Mesenchymal stem cell (in vitro differentiated cells and primary cell): ENCODE results near the gene SNU13.

Experiments
- DNase-seq: peaks from one replicate; pipeline ENCODE4 v3.0.0-alpha.2; 2013
- H2AFZ ChIP-seq: one replicate; pipeline ENCODE4 v1.6.1; 2013; ENCODE audit warnings: low read depth, mild to moderate bottlenecking, control low read depth, inconsistent platforms, low read length, moderate library complexity
- H2AK5ac ChIP-seq: 2 replicates; pipeline ENCODE4 v1.6.1; 2013; ENCODE audit warnings: low read length, moderate library complexity, mild to moderate bottlenecking, inconsistent platforms; ENCODE audit not compliant: severe bottlenecking
- H2BK120ac ChIP-seq: one replicate; pipeline ENCODE4 v1.6.1; 2013; ENCODE audit warnings: low read depth, mild to moderate bottlenecking, inconsistent platforms, low read length, moderate library complexity
- H2BK12ac ChIP-seq, 2 experiments: one replicate each; pipeline ENCODE4 v1.6.1; 2013; ENCODE audit warnings: inconsistent platforms in 2 of 2, low read length in 2 of 2, mild to moderate bottlenecking in 2 of 2, moderate library complexity in 2 of 2, control low read depth in 1 of 2
- H2BK15ac ChIP-seq: one replicate; pipeline ENCODE4 v1.6.1; 2013; ENCODE audit warnings: mild to moderate bottlenecking, low read depth, inconsistent platforms; ENCODE audit not compliant: poor library complexity, severe bottlenecking
- H2BK5ac ChIP-seq: 2 replicates; pipeline ENCODE4 v1.6.1; 2013; ENCODE audit warnings: low read depth, mild to moderate bottlenecking, low read length, control low read depth, inconsistent platforms; ENCODE audit not compliant: poor library complexity, severe bottlenecking
- H3K14ac ChIP-seq, 2 experiments: one replicate each; pipeline ENCODE4 v1.6.1; 2013; ENCODE audit warnings: inconsistent platforms in 2 of 2, low read length in 2 of 2, control low read depth in 1 of 2, mild to moderate bottlenecking in 1 of 2, moderate library complexity in 1 of 2
- H3K18ac ChIP-seq, 2 experiments: one replicate each; pipeline ENCODE4 v1.6.1; 2013; ENCODE audit warnings: inconsistent platforms in 2 of 2, low read length in 2 of 2, control low read depth in 1 of 2, low read depth in 1 of 2, mild to moderate bottlenecking in 1 of 2
- H3K23ac ChIP-seq, 2 experiments: one replicate each; pipeline ENCODE4 v1.6.1; 2013; ENCODE audit warnings: inconsistent platforms in 2 of 2, low read length in 2 of 2, mild to moderate bottlenecking in 2 of 2, moderate library complexity in 2 of 2, control low read depth in 1 of 2
- H3K27ac ChIP-seq: 2 replicates; pipeline ENCODE4 v1.5.1; 2013; ENCODE audit warnings: mild to moderate bottlenecking, moderate library complexity, low read length, control low read depth, inconsistent platforms; ENCODE audit not compliant: poor library complexity, severe bottlenecking
- H3K27me3 ChIP-seq, 2 experiments: 2 replicates each; pipeline versions ENCODE4 v1.6.1 to v1.7.0; 2013; ENCODE audit warnings: low read length in 2 of 2, mild to moderate bottlenecking in 2 of 2, moderate library complexity in 2 of 2, control low read depth in 1 of 2, inconsistent platforms in 1 of 2; ENCODE audit not compliant: control insufficient read depth in 1 of 2, insufficient read depth in 1 of 2
- H3K36me3 ChIP-seq, 2 experiments: 2 replicates each; pipeline versions ENCODE4 v1.6.1 to v1.7.0; 2013; ENCODE audit warnings: low read length in 2 of 2, control low read depth in 1 of 2, inconsistent platforms in 1 of 2, low read depth in 1 of 2, mild to moderate bottlenecking in 1 of 2; ENCODE audit not compliant: insufficient read depth in 2 of 2, control insufficient read depth in 1 of 2
- H3K4ac ChIP-seq, 2 experiments: one replicate each; pipeline ENCODE4 v1.6.1; 2013; ENCODE audit warnings: inconsistent platforms in 2 of 2, low read length in 2 of 2, mild to moderate bottlenecking in 2 of 2, moderate library complexity in 2 of 2, control low read depth in 1 of 2, low read depth in 1 of 2
- H3K4me1 ChIP-seq: 2 replicates; pipeline ENCODE4 v1.6.1; 2013; ENCODE audit warnings: low read depth, low read length, control low read depth; ENCODE audit not compliant: control insufficient read depth, insufficient read depth
- H3K4me2 ChIP-seq: 2 replicates; pipeline ENCODE4 v1.6.1; 2013; ENCODE audit warnings: low read length, mild to moderate bottlenecking, inconsistent platforms; ENCODE audit not compliant: poor library complexity, severe bottlenecking
- H3K4me3 ChIP-seq, 2 experiments: 2 replicates each; pipeline versions ENCODE4 v1.5.1 to v1.7.0; 2013; ENCODE audit warnings: low read length in 2 of 2, mild to moderate bottlenecking in 2 of 2, control low read depth in 1 of 2, low read depth in 1 of 2; ENCODE audit not compliant: insufficient read depth in 1 of 2
- H3K79me1 ChIP-seq: replicated peaks from 2 replicates; pipeline ENCODE4 v1.6.1; 2013; ENCODE audit warnings: mild to moderate bottlenecking, control low read depth, low read length, inconsistent platforms; ENCODE audit not compliant: poor library complexity, severe bottlenecking
- H3K9ac ChIP-seq: 2 replicates; pipeline ENCODE4 v1.7.0; 2013; ENCODE audit warnings: mild to moderate bottlenecking, low read length, moderate library complexity
- H3K9me3 ChIP-seq: 2 replicates; pipeline ENCODE4 v1.7.0; 2013; ENCODE audit warnings: mild to moderate bottlenecking, low read length; ENCODE audit not compliant: control insufficient read depth
- H4K8ac ChIP-seq: one replicate; pipeline ENCODE4 v1.6.1; 2013; ENCODE audit warnings: inconsistent platforms, mild to moderate bottlenecking, low read length, moderate library complexity
- H4K91ac ChIP-seq: one replicate; pipeline ENCODE4 v1.6.1; 2013; ENCODE audit warnings: mild to moderate bottlenecking, low read length, inconsistent platforms
- WGBS: methylation state at CpG from one replicate; pipeline ENCODE4 v1.1.7; 2013; ENCODE audit warnings: mixed read lengths; 5-methylcytosine and 5-hydroxymethylcytosine counted together

SNU13 gene

GRCh38 chr22:41660416-41660815, 28.3 kb downstream of the SNU13 start:
- H3K36me3 ChIP-seq, result peaks cover 55 to 96% of the 10 kb centered on the region in 2 experiments
- no peak overlapping the region for H2AK5ac ChIP-seq
- no peak overlapping the region for H3K27ac ChIP-seq
- H3K18ac ChIP-seq, result no peak overlapping the region
- H4K91ac ChIP-seq, result no peak overlapping the region
- no peak overlapping the region for H2BK15ac ChIP-seq
- H3K4ac ChIP-seq, result no peak overlapping the region
- no peak overlapping the region for H3K14ac ChIP-seq
- H2BK120ac ChIP-seq, result no peak overlapping the region
- no peak overlapping the region for H3K9ac ChIP-seq
- H3K23ac ChIP-seq, result no peak overlapping the region
- no peak overlapping the region for H2BK5ac ChIP-seq
- H3K9me3 ChIP-seq, result no peaks in the 10 kb centered on the region
- no peak overlapping the region for H2BK12ac ChIP-seq
- DNase-seq, result no peak
- H3K79me1 ChIP-seq, result peaks cover 19% of the 10 kb centered on the region
- 95% methylated on average over 3 of the region's 3 CpGs for WGBS
- H3K4me3 ChIP-seq, result no peak overlapping the region
- no peak overlapping the region for H4K8ac ChIP-seq
- no peaks in the 10 kb centered on the region for H3K4me1 ChIP-seq
- H2AFZ ChIP-seq, result no peak overlapping the region
- no peaks in the 10 kb centered on the region for H3K27me3 ChIP-seq
- no peak overlapping the region for H3K4me2 ChIP-seq

- no peak overlapping the region for H3K9ac ChIP-seq
- no peak overlapping the region for H4K91ac ChIP-seq
- no peak overlapping the region for H2BK12ac ChIP-seq
- H2AK5ac ChIP-seq, result no peak overlapping the region
- H2AFZ ChIP-seq, result no peak overlapping the region
- H2BK120ac ChIP-seq, result no peak overlapping the region
- no peaks in the 10 kb centered on the region for H3K9me3 ChIP-seq
- H3K18ac ChIP-seq, result no peak overlapping the region
- no peak overlapping the region for H3K14ac ChIP-seq
- H2BK15ac ChIP-seq, result no peak overlapping the region
- H3K36me3 ChIP-seq, result peaks cover 54 to 95% of the 10 kb centered on the region in 2 experiments
- peaks cover 17% of the 10 kb centered on the region for H3K79me1 ChIP-seq
- H3K4me1 ChIP-seq, result no peaks in the 10 kb centered on the region
- no peaks in the 10 kb centered on the region for H3K27me3 ChIP-seq
- no peak overlapping the region for H3K4me2 ChIP-seq
- no peak overlapping the region for H3K4me3 ChIP-seq
- no peak overlapping the region for H3K23ac ChIP-seq
- H2BK5ac ChIP-seq, result no peak overlapping the region
- WGBS, result no CpG with 5 or more reads among the region's 1 CpG
- H3K4ac ChIP-seq, result no peak overlapping the region
- no peak overlapping the region for H3K27ac ChIP-seq
- H4K8ac ChIP-seq, result no peak overlapping the region
- DNase-seq, result no peak
These were observed 28.7 kb downstream of the SNU13 start for GRCh38 chr22:41659941-41660340.

- no peaks in the 10 kb centered on the region for H3K9me3 ChIP-seq
- peaks cover 25% of the 10 kb centered on the region for H3K79me1 ChIP-seq
- H3K27ac ChIP-seq, result no peak overlapping the region
- 98% methylated on average over 14 of the region's 17 CpGs for WGBS
- H3K9ac ChIP-seq, result no peak overlapping the region
- no peak for DNase-seq
- H3K27me3 ChIP-seq, result no peaks in the 10 kb centered on the region
- H4K91ac ChIP-seq, result no peak overlapping the region
- H3K14ac ChIP-seq, result no peak overlapping the region
- no peaks in the 10 kb centered on the region for H3K4me1 ChIP-seq
- no peak overlapping the region for H2BK120ac ChIP-seq
- H3K4ac ChIP-seq, result no peak overlapping the region
- H3K23ac ChIP-seq, result no peak overlapping the region
- H2AK5ac ChIP-seq, result no peak overlapping the region
- no peak overlapping the region for H4K8ac ChIP-seq
- no peak overlapping the region for H2BK5ac ChIP-seq
- no peak overlapping the region for H2BK15ac ChIP-seq
- H3K4me3 ChIP-seq, result no peak overlapping the region
- no peak overlapping the region for H2AFZ ChIP-seq
- H2BK12ac ChIP-seq, result no peak overlapping the region
- H3K36me3 ChIP-seq, result peaks cover 63 to 95% of the 10 kb centered on the region in 2 experiments
- no peak overlapping the region for H3K18ac ChIP-seq
- no peak overlapping the region for H3K4me2 ChIP-seq
These were observed 29.8 kb downstream of the SNU13 start for GRCh38 chr22:41658869-41659268.

GRCh38 chr22:41657709-41658108, 31.0 kb downstream of the SNU13 start:
- Histone ChIP-seq H2BK12ac (no peak overlapping the region), H3K9ac (no peak overlapping the region), H2BK120ac (no peak overlapping the region), H3K27ac (no peak overlapping the region), H2BK15ac (no peak overlapping the region), H4K91ac (no peak overlapping the region), H2AFZ (no peak overlapping the region), H3K4me3 (no peak overlapping the region), H3K36me3 (peaks cover 63 to 95% of the 10 kb centered on the region in 2 experiments), H3K18ac (no peak overlapping the region), H3K27me3 (no peaks in the 10 kb centered on the region), H4K8ac (no peak overlapping the region), H3K4ac (no peak overlapping the region), H3K9me3 (no peaks in the 10 kb centered on the region), H3K4me1 (no peaks in the 10 kb centered on the region), H3K14ac (no peak overlapping the region), H3K79me1 (peaks cover 27% of the 10 kb centered on the region), H2AK5ac (no peak overlapping the region), H3K4me2 (no peak overlapping the region), H2BK5ac (no peak overlapping the region), H3K23ac (no peak overlapping the region)
- 97% methylated on average over 6 of the region's 6 CpGs for WGBS
- no peak for DNase-seq
